ENCODE data around the gene BRD3OS. TPM values are rescaled to one million over a fixed set of nuclear protein-coding genes. Genes with fewer than 3 reads are reported as not detected.
"Not testable (repeated sequence)": the region's sequence is repeated elsewhere in the genome, so short reads cannot be mapped to it uniquely, and the experiment has no call there.

The BRD3OS gene
- total RNA-seq, 1 experiment from 2014 or later = 13.3 TPM

GRCh38 chr9:134071149-134071548 is 45.9 kb downstream of the BRD3OS start:
- no peak for TF ChIP-seq CTCF (IDR thresholded peaks at IDR 0.05; ENCODE audit: unreplicated experiment)
- intact Hi-C loops (cut with micrococcal nuclease) = no loop called here
- ChIA-PET POLR2A (interaction anchor here (0.6 to 1.4 kb wide), 4 partner anchors 15 to 176 kb away, joined by 3 to 5 read pairs (median 3); no protein-coding TSS in a partner anchor), CTCF (no interaction called here)
- H3K4me3 Mint-ChIP-seq (ENCODE audit: unreplicated experiment) = no peak overlapping the region
- no peak for DNase-seq (ENCODE audit: unreplicated experiment)
- H3K4me1 Mint-ChIP-seq (ENCODE audit: insufficient read depth, unreplicated experiment) = no peaks in the 10 kb centered on the region
- no peaks in the 10 kb centered on the region for H3K9me3 Mint-ChIP-seq (ENCODE audit: unreplicated experiment)
- BruUV-seq (replicated peaks) = no TSS peak
- no peak overlapping the region for H3K27ac Mint-ChIP-seq (ENCODE audit: low read depth, unreplicated experiment)
- no peaks in the 10 kb centered on the region for H3K36me3 Mint-ChIP-seq (ENCODE audit: insufficient read depth, unreplicated experiment)
- peaks cover 38% of the 10 kb centered on the region for H3K27me3 Mint-ChIP-seq (ENCODE audit: insufficient read depth, unreplicated experiment)

DNA sequence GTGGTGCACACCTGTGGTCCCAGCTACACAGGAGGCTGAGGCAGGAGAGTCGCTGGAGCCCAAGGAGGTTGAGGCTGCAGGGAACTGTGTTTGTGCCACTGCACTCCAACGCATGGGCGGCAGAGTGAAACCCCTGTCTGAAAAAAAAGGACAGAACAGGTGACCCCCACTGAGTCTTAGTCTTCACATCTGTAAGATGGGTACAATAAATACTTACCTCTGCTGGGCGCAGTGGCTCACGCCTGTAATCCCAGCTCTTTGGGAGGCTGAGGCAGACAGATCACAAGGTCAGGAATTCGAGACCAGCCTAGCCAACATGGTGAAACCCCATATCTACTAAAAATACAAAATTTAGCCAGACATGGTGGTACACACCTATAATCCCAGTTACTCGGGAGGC is 47.4 kb downstream of the BRD3OS start:
- DNase-seq (ENCODE audit: unreplicated experiment); H3K27ac Mint-ChIP-seq (ENCODE audit: low read depth, unreplicated experiment); intact Hi-C loops (cut with micrococcal nuclease); H3K4me1 Mint-ChIP-seq (ENCODE audit: insufficient read depth, unreplicated experiment); BruUV-seq (replicated peaks); H3K4me3 Mint-ChIP-seq (ENCODE audit: unreplicated experiment); H3K36me3 Mint-ChIP-seq (ENCODE audit: insufficient read depth, unreplicated experiment): not testable (repeated sequence)
- Mint-ChIP-seq H3K27me3 (ENCODE audit: insufficient read depth, unreplicated experiment) (peaks cover 38% of the 10 kb centered on the region), H3K9me3 (ENCODE audit: unreplicated experiment) (peaks cover 14% of the 10 kb centered on the region)
- POLR2A ChIA-PET = interaction anchor here (0.7 kb wide), 1 partner anchor 48 kb away, joined by 3 read pairs; no protein-coding TSS in a partner anchor
- CTCF ChIA-PET = interaction anchor here (1.1 kb wide), 1 partner anchor 79 kb away, joined by 5 read pairs; no protein-coding TSS in a partner anchor

DNA sequence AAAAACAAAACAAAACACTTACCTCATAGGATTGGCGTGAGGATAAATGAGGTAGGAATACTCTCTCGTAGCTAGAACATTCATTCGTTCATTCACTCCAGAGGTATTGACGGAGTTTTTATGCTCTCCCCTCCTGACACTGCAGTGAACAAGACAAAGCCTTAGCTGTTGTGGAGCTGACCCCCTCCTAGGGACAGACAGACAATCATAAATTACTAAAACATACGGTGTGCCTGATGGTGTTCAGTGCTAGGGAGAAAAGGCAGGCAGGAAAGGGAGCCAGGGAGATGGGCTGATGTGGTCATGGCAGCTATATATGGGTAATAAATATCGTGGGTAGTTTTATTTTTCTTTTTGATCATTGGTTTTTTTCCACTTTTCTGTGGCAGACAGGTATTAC is 48.2 kb downstream of the BRD3OS start:
- no TSS peak for BruUV-seq (replicated peaks)
- H3K27ac Mint-ChIP-seq (ENCODE audit: low read depth, unreplicated experiment) = no peak overlapping the region
- peaks cover 38% of the 10 kb centered on the region for H3K27me3 Mint-ChIP-seq (ENCODE audit: insufficient read depth, unreplicated experiment)

DNA sequence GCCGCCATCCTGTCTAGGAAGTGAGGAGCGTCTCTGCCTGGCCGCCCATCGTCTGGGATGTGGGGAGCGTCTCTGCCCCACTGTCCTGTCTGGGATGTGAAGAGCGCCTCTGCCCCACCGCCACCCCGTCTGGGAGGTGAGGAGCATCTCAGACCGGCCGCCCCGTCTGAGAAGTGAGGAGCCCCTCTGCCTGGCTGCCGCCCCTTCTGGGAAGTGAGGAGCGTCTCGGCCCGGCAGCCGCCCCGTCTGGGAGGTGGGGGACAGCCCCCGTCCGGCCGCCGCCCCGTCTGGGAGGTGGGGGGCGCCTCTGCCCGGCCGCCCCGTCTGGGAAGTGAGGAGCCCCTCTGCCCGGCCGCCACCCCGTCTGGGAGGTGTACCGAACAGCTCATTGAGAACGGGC is 50.4 kb downstream of the BRD3OS start:
- peaks cover 24% of the 10 kb centered on the region for H3K27me3 Mint-ChIP-seq (ENCODE audit: insufficient read depth, unreplicated experiment)
- H3K27ac Mint-ChIP-seq (ENCODE audit: low read depth, unreplicated experiment); intact Hi-C loops (cut with micrococcal nuclease): not testable (repeated sequence)

More for the DNA sequence above, 48.2 kb downstream of the BRD3OS start:
- Mint-ChIP-seq H3K9me3 (ENCODE audit: unreplicated experiment) (peaks cover 16% of the 10 kb centered on the region), H3K4me1 (ENCODE audit: insufficient read depth, unreplicated experiment) (no peaks in the 10 kb centered on the region), H3K36me3 (ENCODE audit: insufficient read depth, unreplicated experiment) (no peaks in the 10 kb centered on the region), H3K4me3 (ENCODE audit: unreplicated experiment) (no peak overlapping the region)
- intact Hi-C loops (cut with micrococcal nuclease) = no loop called here
- DNase-seq (ENCODE audit: unreplicated experiment) = no peak
- ChIA-PET CTCF (interaction anchor here (1.1 kb wide), 1 partner anchor 80 kb away, joined by 5 read pairs; no protein-coding TSS in a partner anchor), POLR2A (interaction anchor here (0.7 kb wide), 1 partner anchor 241 kb away, joined by 3 read pairs; no protein-coding TSS in a partner anchor)
- TF ChIP-seq CTCF (IDR thresholded peaks at IDR 0.05; ENCODE audit: unreplicated experiment) = no peak

GRCh38 chr9:134076644-134077043 is 51.4 kb downstream of the BRD3OS start:
- H3K4me1 Mint-ChIP-seq (ENCODE audit: insufficient read depth, unreplicated experiment) = no peaks in the 10 kb centered on the region
- no TSS peak for BruUV-seq (replicated peaks)
- TF ChIP-seq CTCF (IDR thresholded peaks at IDR 0.05; ENCODE audit: unreplicated experiment) = no peak
- no peaks in the 10 kb centered on the region for H3K36me3 Mint-ChIP-seq (ENCODE audit: insufficient read depth, unreplicated experiment)
- POLR2A ChIA-PET = no interaction called here
- peaks cover 19% of the 10 kb centered on the region for H3K27me3 Mint-ChIP-seq (ENCODE audit: insufficient read depth, unreplicated experiment)
- intact Hi-C loops (cut with micrococcal nuclease) = no loop called here
- no peak overlapping the region for H3K27ac Mint-ChIP-seq (ENCODE audit: low read depth, unreplicated experiment)
- DNase-seq (ENCODE audit: unreplicated experiment) = no peak
- CTCF ChIA-PET = no interaction called here
- H3K9me3 Mint-ChIP-seq (ENCODE audit: unreplicated experiment) = peaks cover 22% of the 10 kb centered on the region
- no peak overlapping the region for H3K4me3 Mint-ChIP-seq (ENCODE audit: unreplicated experiment)

More for the DNA sequence above, 50.4 kb downstream of the BRD3OS start:
- H3K36me3 Mint-ChIP-seq (ENCODE audit: insufficient read depth, unreplicated experiment); H3K4me3 Mint-ChIP-seq (ENCODE audit: unreplicated experiment); POLR2A ChIA-PET; BruUV-seq (replicated peaks); DNase-seq (ENCODE audit: unreplicated experiment); H3K4me1 Mint-ChIP-seq (ENCODE audit: insufficient read depth, unreplicated experiment); CTCF ChIA-PET: not testable (repeated sequence)
- peaks cover 22% of the 10 kb centered on the region for H3K9me3 Mint-ChIP-seq (ENCODE audit: unreplicated experiment)

Other genes with a start within 250 kb of the BRD3OS start
- gene VAV2, start 33.2 kb upstream of the BRD3OS start, total RNA-seq (2022) = 29.9 and 31.0 TPM in 2 replicates
- 25.6 and 26.8 TPM in 2 replicates for gene BRD3, start 42.5 kb downstream of the BRD3OS start, total RNA-seq (2022)
- 36.5 and 43.8 TPM in 2 replicates for gene WDR5, start 110.6 kb downstream of the BRD3OS start, total RNA-seq (2022)
- 21.0 and 53.3 TPM in 2 replicates for gene RNU6ATAC, start 139.1 kb downstream of the BRD3OS start, total RNA-seq (2022)

Data from MCF 10A (cell line).